SU-DHL-6 (cell line): ENCODE measurements around the gene CCDC170.

Experiments
- H2AFZ ChIP-seq: fragments of 200-600 bp; sonication (generic); 2 replicates; pipeline ENCODE4 v1.6.1; 2014; ENCODE audit warnings: low read depth, mild to moderate bottlenecking, moderate library complexity, mixed read lengths, antibody characterized with exemption, low read length; ENCODE audit not compliant: severe bottlenecking
- H3F3A ChIP-seq: fragments of 200-600 bp; shearing (Covaris generic); 2 replicates; pipeline ENCODE4 v1.6.0; 2016; ENCODE audit warnings: antibody characterized with exemption, mild to moderate bottlenecking; ENCODE audit not compliant: insufficient read depth
- H3K27ac ChIP-seq: fragments of 200-600 bp; sonication (generic); 2 replicates; pipeline ENCODE4 v1.5.1; 2016; ENCODE audit warnings: low read depth, mild to moderate bottlenecking, low read length, moderate library complexity, mixed read lengths
- H3K27me3 ChIP-seq: fragments of 200-600 bp; sonication (generic), shearing (Covaris generic); 2 replicates; pipeline ENCODE4 v1.6.0; 2014; ENCODE audit warnings: mild to moderate bottlenecking, low read length
- H3K36me3 ChIP-seq: fragments of 200-600 bp; sonication (generic); 2 replicates; pipeline ENCODE4 v1.6.1; 2014; ENCODE audit warnings: mild to moderate bottlenecking, low read length, mixed read lengths
- H3K4me2 ChIP-seq: fragments of 300-600, 200-600 bp; shearing (Covaris generic), sonication (generic); 2 replicates; pipeline ENCODE4 v1.6.0; 2014; ENCODE audit warnings: low read length, low read depth, mild to moderate bottlenecking; ENCODE audit not compliant: poor library complexity, severe bottlenecking
- H3K4me3 ChIP-seq: fragments of 200-600 bp; sonication (generic); 2 replicates; pipeline ENCODE4 v1.5.1; 2014; ENCODE audit warnings: antibody characterized with exemption, low read length, mild to moderate bottlenecking, mixed read lengths; ENCODE audit not compliant: insufficient read depth, poor library complexity, severe bottlenecking
- H3K79me2 ChIP-seq: fragments of 200-600 bp; sonication (generic); 2 replicates; pipeline ENCODE4 v1.6.1; 2014; ENCODE audit warnings: mild to moderate bottlenecking, low read length, moderate library complexity; ENCODE audit not compliant: insufficient read depth
- H3K9ac ChIP-seq: fragments of 200-600 bp; sonication (generic); 2 replicates; pipeline ENCODE4 v1.7.0; 2014; ENCODE audit warnings: mild to moderate bottlenecking, low read length
- H3K9me2 ChIP-seq: fragments of 200-600 bp; sonication (generic); replicated peaks from 2 replicates; pipeline ENCODE4 v1.6.1; 2014; ENCODE audit warnings: low read length; ENCODE audit not compliant: insufficient read depth
- H3K9me3 ChIP-seq: fragments of 200-600 bp; sonication (generic); 2 replicates; pipeline ENCODE4 v1.6.1; 2014; ENCODE audit warnings: low read length, mixed read lengths; ENCODE audit not compliant: insufficient read depth
- H4K20me1 ChIP-seq: fragments of 200-600 bp; sonication (generic); 2 replicates; pipeline ENCODE4 v1.6.1; 2014; ENCODE audit warnings: low read depth, mild to moderate bottlenecking, antibody characterized with exemption, low read length, moderate library complexity, mixed read lengths
- EZH2phosphoT487 ChIP-seq: fragments of 200-600 bp; sonication (generic), shearing (Covaris generic); conservative IDR thresholded peaks from 2 replicates; pipeline ENCODE4 v1.6.1; 2018; ENCODE audit warnings: mild to moderate bottlenecking, antibody characterized with exemption, low read length, moderate library complexity, mixed read lengths
- TF ChIP-seq, protein P1 (sequence below): fragments of 200-600 bp; sonication (generic); IDR thresholded peaks from one replicate; pipeline ENCODE4 v1.5.1; 2017; ENCODE audit warnings: antibody characterized with exemption, mild to moderate bottlenecking, low read length, moderate library complexity; ENCODE audit not compliant: insufficient read depth, poor library complexity, severe bottlenecking

CCDC170 gene

DNA sequence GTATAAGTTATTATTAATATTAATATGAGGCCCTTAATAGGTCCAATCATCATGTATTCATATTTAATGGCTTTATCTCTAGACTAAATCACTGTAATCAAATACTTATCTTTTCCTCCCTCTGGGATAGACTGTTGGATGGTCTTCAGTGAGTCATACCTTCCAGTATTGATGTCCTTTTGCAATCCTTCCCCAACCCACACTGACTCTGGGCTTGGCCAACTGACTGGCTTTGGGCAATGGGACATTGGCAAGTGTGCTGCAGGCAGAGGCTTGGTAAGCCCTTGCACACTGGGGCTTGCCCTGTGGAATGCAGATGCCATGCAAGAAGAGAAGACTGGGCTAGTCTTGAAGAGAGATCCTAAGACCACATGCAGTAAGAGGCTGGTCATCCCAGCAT is 136.6 kb downstream of the CCDC170 start:
- H3K9me2 ChIP-seq = no peaks in the 10 kb centered on the region
- no peak overlapping the region for H2AFZ ChIP-seq
- H3K36me3 ChIP-seq = no peaks in the 10 kb centered on the region
- no peak overlapping the region for H3K4me3 ChIP-seq
- H3K27me3 ChIP-seq = no peaks in the 10 kb centered on the region
- H4K20me1 ChIP-seq = no peaks in the 10 kb centered on the region
- H3K79me2 ChIP-seq = no peaks in the 10 kb centered on the region
- H3K9me3 ChIP-seq = no peaks in the 10 kb centered on the region
- no peak overlapping the region for H3K4me2 ChIP-seq
- no peak overlapping the region for H3K27ac ChIP-seq
- no peaks in the 10 kb centered on the region for H3F3A ChIP-seq
- TF ChIP-seq, protein P1, sequence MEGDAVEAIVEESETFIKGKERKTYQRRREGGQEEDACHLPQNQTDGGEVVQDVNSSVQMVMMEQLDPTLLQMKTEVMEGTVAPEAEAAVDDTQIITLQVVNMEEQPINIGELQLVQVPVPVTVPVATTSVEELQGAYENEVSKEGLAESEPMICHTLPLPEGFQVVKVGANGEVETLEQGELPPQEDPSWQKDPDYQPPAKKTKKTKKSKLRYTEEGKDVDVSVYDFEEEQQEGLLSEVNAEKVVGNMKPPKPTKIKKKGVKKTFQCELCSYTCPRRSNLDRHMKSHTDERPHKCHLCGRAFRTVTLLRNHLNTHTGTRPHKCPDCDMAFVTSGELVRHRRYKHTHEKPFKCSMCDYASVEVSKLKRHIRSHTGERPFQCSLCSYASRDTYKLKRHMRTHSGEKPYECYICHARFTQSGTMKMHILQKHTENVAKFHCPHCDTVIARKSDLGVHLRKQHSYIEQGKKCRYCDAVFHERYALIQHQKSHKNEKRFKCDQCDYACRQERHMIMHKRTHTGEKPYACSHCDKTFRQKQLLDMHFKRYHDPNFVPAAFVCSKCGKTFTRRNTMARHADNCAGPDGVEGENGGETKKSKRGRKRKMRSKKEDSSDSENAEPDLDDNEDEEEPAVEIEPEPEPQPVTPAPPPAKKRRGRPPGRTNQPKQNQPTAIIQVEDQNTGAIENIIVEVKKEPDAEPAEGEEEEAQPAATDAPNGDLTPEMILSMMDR = no peak
- no peak for TF ChIP-seq EZH2phosphoT487
- H3K9ac ChIP-seq = no peak overlapping the region

- Histone ChIP-seq H3K27me3 (no peaks in the 10 kb centered on the region), H4K20me1 (no peaks in the 10 kb centered on the region), H2AFZ (no peak overlapping the region), H3K9me2 (no peaks in the 10 kb centered on the region), H3F3A (no peaks in the 10 kb centered on the region), H3K9me3 (no peaks in the 10 kb centered on the region), H3K4me2 (no peak overlapping the region), H3K4me3 (no peak overlapping the region), H3K9ac (no peak overlapping the region), H3K79me2 (no peaks in the 10 kb centered on the region), H3K27ac (no peak overlapping the region), H3K36me3 (no peaks in the 10 kb centered on the region)
- TF ChIP-seq, protein P1 = no peak
Observed at GRCh38 chr6:151630991-151631655, 137.3 kb downstream of the CCDC170 start.

- Histone ChIP-seq H2AFZ (no peak overlapping the region), H3K27ac (no peak overlapping the region), H3K79me2 (no peaks in the 10 kb centered on the region), H3K27me3 (no peaks in the 10 kb centered on the region), H3K4me2 (no peak overlapping the region), H3K9ac (no peak overlapping the region), H3K36me3 (no peaks in the 10 kb centered on the region), H3K9me3 (no peaks in the 10 kb centered on the region), H3K4me3 (no peak overlapping the region), H3F3A (no peaks in the 10 kb centered on the region), H4K20me1 (no peaks in the 10 kb centered on the region), H3K9me2 (no peaks in the 10 kb centered on the region)
- TF ChIP-seq EZH2phosphoT487 = no peak
- TF ChIP-seq, protein P1 = no peak
Observed at GRCh38 chr6:151632415-151632987, 138.7 kb downstream of the CCDC170 start.
